Astrocyte of the spinal cord (primary cell): Measurements from ENCODE around the gene ME2.

Source experiments
- DNase-seq: peaks from one replicate; pipeline ENCODE4 v3.0.0; 2011; ENCODE audit warnings: low read depth, low spot score
- H3K4me3 ChIP-seq: 2 replicates; pipeline ENCODE4 v1.5.1; 2011; ENCODE audit warnings: low read depth, mild to moderate bottlenecking, low read length, moderate library complexity
- CTCF ChIP-seq: IDR thresholded peaks from 2 replicates; pipeline ENCODE4 v1.5.1; 2012; ENCODE audit warnings: low read depth, mild to moderate bottlenecking, low read length, inconsistent platforms
- in situ Hi-C: cut with HindIII; loops from 2 replicates; pipeline ENCODE4 v1.10.0; 2017; ENCODE audit warnings: low sequenced_read_pairs

The ME2 gene

DNA sequence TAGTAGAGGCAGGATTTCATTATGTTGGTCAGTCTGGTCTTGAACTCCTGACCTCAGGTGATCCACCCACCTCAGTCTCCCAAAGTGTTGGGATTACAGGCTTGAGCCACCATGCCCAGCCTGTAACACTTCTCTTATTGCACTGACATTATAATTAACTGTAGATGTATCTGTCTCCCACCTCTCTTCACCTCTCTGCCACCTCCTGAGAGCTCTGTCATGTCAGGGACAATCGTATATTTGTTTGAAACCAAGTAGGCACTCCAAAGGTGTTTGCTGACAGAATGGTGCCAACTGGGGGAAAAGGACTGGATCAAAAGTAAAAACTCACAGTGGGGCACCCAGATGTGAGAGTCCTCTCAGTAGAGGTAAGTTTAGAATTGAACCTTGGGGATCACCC, 17.3 kb upstream of the ME2 start:
- TF ChIP-seq CTCF, result no peak
- DNase-seq, result no peak
- in situ Hi-C loops, result no loop called here
- no peak overlapping the region for H3K4me3 ChIP-seq

DNA sequence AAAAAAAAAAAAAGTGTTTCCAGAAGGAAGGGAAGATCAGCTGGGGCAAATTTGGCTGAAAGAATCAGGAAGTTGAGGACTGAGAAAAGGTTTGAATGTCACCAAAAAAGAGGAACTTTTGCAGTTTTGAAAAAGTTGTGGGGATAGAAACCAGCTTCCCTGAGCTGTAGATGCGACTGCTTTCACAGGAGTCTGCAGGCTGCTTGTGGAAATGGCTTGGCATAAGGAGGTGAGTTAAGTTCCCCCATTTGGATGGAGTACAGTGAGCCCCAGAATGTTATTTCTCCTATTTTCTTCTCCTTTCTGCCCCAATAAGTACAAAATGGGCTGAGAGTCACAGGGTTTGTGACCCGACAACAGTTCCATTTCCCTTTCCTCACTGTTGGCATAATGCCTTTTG, 16.5 kb upstream of the ME2 start:
- in situ Hi-C loops, result no loop called here
- DNase-seq, result no peak
- TF ChIP-seq CTCF, result no peak
- no peak overlapping the region for H3K4me3 ChIP-seq

GRCh38 chr18:50863840-50864375, 15.0 kb upstream of the ME2 start:
- no peak for DNase-seq
- no peak overlapping the region for H3K4me3 ChIP-seq
- in situ Hi-C loops, result no loop called here
- TF ChIP-seq CTCF, result no peak

GRCh38 chr18:50866765-50867164, 12.2 kb upstream of the ME2 start:
- no peak for TF ChIP-seq CTCF
- in situ Hi-C loops, result no loop called here
- DNase-seq, result peak; percentile 26
- no peak overlapping the region for H3K4me3 ChIP-seq

GRCh38 chr18:50869150-50869549, 9.8 kb upstream of the ME2 start:
- H3K4me3 ChIP-seq, result no peak overlapping the region
- in situ Hi-C loops, result no loop called here
- TF ChIP-seq CTCF, result no peak
- DNase-seq, result no peak

GRCh38 chr18:50870138-50870845, 8.6 kb upstream of the ME2 start:
- peak; percentile 71 for DNase-seq
- no peak overlapping the region for H3K4me3 ChIP-seq
- in situ Hi-C loops, result no loop called here
- TF ChIP-seq CTCF, result no peak
